Anterior cingulate cortex (tissue), 58 donors: Measurements from ENCODE around the gene HTT.

Source experiments
- DNase-seq, 58 donors: peaks; one replicate each; lab custom pipeline; 2025; lab: John Stamatoyannopoulos, UW

The HTT gene

DNA sequence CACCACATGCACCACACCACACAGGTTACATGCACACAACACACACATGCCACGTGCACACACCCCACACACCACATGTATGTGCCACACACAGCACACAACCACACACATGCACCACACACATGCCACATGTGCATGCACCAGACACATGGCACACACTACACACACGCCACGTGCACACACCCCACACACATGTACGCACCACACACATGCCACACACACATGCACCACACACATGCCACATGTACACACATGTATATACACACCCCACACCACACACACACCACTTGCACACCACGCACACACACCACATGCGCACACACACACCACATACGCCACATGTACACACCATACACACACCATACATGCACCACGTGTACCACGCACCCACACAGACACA lies 154.8 kb downstream of the HTT start:
- no peak for DNase-seq

DNA sequence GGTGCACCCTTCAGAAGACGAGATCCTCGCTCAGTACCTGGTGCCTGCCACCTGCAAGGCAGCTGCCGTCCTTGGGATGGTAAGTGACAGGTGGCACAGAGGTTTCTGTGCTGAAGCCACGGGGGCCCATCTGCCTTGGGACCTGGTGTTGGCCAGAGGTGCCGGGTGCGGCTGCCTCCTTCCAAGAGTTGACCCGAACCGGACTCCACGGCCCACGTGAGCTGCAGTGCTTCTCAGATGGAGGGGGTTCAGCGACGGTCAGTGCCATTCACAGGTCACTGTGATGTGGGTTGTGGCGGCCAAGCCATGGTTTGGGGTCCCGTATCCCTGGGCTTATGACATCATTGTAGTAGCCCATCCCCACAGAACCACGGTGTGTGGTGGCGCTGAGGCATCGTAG lies 155.5 kb downstream of the HTT start:
- no peak for DNase-seq

DNA sequence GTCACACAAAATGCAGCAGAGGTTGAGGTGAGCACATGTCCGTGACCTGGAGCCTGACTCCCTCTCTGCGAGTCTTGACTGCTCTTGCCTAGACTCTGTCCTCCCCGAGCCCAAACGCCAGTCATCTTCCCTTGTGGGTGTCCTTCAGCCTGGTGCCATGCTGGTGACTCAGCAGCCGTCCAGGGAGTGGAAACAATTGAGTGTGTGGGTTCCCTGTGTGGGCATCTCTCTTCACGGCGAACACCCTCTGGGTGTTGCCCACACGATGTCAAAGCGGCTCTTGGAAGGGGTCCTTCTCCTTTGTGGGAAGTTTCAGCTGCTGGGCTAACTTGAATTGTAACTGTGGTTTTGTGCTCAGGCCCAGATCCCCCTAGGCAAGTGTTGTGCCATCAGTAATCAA lies 157.0 kb downstream of the HTT start:
- peak in 2 of 58 donors; percentile 27 to 58 for DNase-seq

DNA sequence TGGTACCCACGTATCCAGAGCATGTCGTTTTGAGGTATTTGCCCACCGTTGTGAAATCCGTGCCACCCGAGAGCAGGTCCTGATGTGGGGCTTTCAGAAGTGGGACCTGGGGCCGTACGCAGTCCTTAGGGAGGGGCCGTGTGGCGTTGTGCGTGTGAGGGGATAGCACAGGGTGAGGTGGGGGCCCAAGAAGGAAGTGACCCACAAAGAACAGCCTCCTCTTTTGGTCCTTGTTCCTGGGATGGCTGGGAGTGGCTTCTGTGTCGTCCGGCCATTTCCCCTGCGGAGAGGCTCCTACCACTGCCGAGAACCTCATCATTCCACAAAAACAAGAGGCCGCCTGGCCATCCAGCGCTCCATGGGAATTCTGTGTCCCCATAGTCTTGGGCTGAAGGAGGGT lies 157.5 kb downstream of the HTT start:
- no peak for DNase-seq

DNA sequence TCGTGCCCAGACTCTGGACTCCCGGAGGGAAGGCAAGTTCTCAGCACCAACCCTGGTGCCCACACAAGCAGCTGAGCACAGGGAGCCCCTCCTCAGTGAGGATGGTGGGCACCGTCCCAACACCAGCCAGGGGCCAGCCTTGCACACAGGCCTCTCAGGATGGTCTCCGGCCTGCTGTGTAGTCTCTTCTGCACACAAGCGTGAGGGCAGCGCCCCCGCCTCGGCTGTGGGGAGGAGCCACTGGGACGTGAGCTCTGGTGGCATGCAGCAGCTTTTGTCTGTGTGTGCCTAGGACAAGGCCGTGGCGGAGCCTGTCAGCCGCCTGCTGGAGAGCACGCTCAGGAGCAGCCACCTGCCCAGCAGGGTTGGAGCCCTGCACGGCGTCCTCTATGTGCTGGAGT lies 158.4 kb downstream of the HTT start:
- DNase-seq, result no peak

DNA sequence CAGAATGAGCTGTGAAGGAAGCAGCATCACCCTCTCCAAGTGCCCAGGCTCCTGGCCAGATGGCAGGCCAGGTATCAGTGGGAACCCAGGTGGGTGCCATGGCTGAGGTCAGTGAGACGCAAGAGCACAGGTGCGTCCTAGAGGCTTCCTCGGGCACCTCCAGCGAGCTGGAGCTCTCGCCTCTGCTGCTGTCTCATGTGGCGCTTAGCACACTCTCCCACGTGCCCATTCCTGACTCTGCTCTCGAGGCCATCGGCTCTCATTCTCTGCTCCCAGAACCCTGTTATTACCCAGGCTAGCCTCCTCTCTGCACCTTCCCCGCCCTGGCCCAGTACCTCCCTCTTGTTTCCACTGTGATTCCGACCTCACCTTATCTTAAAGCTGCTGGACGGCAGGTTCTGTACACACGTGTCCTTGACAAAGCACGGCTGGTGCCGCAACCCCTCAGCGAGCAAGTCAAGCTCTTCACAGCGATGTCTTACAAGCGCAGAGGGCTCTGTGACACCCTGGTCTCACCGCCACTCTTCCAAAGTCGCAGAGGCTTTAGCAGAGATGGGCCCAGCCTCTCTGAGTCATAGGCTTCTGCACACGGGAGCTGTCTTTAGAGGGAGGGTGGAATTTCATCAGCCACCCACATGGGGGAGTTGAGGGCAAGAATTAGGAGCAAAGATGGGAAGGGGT lies 159.1 kb downstream of the HTT start:
- no peak for DNase-seq

DNA sequence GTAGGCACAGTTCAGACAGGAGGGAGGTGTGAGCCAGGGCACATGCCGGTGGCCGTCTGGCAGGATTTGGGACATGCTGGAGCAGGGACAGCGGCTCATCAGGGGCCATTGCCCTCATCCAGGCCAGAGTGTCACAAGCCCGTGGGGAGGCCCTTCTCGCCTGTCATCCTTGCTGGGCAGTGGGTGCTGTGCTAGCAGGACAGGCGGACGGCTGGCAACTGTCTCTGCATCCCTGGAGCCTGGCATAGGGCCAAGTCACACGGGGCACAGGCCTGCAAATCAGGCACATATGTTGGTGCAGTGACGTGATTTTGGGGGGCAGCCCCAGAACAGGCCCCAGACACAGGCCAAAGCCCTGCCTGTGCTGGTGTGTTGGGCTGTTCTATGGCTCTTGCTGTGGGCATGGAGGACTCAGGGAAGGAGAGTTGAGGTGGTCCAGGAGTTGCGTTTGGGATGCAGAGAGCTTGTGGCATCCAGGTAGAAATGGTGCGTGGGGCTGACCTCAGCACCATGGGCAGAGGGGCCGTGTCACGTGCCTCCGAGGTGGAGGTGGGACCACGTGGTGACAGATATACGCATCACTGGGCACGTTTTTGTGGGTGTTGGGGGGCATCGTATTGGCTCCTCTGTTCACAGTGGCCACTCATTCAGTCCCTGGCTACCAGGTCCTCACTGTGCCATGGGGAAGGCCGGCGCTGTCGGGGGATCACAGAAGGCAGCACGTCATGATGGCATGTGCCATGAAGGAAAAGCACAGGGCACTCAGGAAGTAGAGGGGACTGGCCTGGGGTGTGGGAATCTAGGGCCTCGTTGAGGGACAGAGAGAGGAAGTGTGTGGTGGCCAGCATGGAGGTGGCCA lies 159.9 kb downstream of the HTT start:
- peak in 1 of 58 donors; percentile 20 for DNase-seq

DNA sequence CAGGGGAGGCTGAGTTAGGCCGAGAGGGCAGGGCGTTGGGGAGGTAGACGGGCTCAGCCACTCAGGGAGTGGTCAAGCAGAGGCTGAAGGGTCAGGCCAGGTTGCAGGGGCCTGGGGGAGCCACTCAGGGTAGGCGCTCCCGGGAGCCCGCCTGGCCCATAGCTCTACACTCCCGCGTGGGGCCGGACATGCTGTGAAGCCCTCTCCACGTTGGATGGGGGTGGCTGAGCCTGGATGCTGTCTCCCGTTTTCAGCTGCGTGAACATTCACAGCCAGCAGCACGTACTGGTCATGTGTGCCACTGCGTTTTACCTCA lies 160.5 kb downstream of the HTT start:
- DNase-seq, result no peak

DNA sequence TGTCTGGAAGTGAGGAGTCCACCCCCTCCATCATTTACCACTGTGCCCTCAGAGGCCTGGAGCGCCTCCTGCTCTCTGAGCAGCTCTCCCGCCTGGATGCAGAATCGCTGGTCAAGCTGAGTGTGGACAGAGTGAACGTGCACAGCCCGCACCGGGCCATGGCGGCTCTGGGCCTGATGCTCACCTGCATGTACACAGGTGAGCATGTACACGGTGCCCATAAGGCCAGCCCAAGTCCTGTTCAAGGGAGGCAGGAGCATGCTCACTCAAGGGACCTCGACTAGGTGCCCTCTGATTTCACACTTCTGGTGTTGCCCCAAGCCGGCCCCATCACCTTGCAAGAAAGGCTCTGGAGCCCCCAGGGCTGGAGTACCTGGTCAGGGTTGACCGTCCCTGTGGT lies 161.1 kb downstream of the HTT start:
- no peak for DNase-seq

DNA sequence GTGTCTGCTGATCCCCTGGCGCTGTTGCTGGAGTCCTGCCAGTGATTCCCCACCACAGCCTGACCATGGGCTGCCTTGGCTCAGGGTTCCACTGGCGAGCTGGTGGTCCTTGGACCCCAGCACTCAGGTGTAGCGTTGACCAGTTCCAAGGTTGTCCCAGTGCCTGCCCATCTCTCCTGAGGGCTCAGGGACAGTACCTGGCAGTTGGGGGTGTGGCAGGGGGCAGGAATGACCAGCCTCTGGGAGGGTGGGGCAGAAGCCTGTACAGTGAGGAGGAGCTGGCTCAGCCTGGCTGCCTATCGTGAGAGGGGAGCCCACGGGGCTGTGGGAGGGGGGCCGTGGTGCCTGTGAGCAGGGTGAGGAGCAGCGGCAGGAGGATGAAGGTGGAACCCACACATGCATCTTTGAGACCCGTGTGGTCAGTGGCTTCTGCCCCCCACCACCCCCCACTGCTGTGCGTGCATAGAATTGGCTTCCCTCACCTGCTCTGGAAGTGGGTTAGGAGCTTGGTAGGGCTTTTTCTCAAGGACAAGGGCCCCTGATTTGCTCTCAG lies 161.9 kb downstream of the HTT start:
- no peak for DNase-seq

DNA sequence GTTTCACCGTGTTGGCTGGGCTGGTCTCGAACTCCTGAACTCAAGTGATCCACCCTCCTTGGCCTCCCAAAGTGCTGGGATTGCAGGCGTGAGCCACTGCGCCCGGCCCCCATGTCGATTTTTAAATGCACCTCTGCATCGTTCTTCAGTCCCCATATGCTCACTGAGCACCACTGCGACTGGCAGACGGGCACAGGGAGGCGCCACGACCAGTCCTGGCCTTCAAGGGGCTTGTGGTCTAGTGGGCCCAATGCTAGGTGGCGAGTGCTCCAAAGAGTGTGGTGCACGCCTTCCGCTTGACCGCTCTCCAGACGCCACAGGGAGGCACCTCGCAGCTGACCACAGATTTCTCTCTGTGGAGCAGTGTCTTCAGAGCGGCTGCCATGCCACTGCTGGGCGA lies 162.8 kb downstream of the HTT start:
- no peak for DNase-seq

DNA sequence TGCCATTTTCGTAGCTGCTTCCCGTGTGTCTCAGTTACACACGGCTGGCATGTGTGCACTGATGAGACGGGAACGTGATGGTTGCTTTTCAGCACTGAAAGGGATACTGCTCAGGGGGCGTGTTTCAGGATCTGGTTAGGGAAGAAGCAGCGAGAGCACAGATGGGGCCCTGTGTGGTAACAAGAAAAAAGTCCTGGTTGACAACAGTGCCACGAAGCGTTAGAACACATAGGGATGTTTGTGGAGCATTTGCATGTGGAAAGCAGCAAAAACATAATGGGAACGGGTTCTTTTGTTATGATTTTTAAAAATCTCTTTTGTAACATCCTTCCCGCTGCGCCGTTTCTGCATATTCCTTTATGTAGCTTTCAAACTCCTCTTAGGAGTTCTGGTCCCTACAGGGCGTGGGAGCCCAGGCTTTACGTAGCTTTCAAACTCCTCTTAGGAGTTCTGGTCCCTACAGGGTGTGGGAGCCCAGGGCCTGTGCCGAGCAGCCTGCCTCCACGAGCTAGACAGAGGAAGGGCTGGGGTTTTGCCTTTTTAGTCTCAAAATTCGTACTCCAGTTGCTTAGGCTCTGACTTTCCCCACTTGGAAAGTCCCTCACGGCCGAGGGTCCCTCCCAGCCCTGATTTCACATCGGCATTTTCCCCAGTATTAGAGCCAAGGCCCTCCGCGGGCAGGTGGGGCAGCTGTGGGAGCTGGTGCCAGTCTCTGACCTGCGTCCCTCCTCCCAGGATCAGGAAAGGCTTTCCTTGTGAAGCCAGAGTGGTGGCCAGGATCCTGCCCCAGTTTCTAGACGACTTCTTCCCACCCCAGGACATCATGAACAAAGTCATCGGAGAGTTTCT lies 163.5 kb downstream of the HTT start:
- DNase-seq, result peak in 7 of 58 donors; percentile 19 to 54 (median 36)

DNA sequence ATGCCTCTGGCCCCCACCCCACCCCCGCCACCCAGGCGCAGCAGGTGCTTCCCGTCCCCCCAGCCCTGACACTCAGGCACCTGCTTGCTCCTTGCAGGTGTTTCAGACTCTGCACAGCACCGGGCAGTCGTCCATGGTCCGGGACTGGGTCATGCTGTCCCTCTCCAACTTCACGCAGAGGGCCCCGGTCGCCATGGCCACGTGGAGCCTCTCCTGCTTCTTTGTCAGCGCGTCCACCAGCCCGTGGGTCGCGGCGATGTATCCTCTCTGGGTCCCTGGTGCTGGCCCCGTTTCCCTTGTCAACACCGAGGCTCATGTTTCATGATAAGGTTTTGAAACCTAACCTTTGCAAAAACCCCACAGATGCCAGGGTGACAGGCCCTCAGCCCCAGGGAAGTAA lies 164.2 kb downstream of the HTT start:
- no peak for DNase-seq

DNA sequence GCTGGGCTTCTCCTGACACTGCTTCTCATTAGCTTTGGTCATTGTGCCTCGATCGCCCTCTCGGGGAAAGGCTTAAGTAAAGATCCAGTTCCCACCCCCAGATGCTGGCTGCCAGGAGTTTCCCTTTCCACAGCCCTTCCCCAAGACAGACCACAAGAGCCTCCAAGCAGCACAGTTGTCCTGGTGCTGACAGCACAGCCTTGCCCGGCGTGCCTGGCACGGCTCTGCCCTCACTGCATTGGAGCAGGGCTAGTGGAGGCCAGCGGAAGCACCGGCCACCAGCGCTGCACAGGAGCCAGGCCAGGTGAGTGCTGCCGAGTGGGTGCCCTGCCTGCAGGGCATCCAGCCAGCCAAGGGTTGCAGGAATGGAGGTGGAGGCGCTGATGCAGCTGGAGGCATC lies 164.8 kb downstream of the HTT start:
- DNase-seq, result no peak

DNA sequence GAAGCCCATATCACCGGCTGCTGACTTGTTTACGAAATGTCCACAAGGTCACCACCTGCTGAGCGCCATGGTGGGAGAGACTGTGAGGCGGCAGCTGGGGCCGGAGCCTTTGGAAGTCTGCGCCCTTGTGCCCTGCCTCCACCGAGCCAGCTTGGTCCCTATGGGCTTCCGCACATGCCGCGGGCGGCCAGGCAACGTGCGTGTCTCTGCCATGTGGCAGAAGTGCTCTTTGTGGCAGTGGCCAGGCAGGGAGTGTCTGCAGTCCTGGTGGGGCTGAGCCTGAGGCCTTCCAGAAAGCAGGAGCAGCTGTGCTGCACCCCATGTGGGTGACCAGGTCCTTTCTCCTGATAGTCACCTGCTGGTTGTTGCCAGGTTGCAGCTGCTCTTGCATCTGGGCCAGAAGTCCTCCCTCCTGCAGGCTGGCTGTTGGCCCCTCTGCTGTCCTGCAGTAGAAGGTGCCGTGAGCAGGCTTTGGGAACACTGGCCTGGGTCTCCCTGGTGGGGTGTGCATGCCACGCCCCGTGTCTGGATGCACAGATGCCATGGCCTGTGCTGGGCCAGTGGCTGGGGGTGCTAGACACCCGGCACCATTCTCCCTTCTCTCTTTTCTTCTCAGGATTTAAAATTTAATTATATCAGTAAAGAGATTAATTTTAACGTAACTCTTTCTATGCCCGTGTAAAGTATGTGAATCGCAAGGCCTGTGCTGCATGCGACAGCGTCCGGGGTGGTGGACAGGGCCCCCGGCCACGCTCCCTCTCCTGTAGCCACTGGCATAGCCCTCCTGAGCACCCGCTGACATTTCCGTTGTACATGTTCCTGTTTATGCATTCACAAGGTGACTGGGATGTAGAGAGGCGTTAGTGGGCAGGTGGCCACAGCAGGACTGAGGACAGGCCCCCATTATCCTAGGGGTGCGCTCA lies 165.8 kb downstream of the HTT start:
- DNase-seq, result no peak

DNA sequence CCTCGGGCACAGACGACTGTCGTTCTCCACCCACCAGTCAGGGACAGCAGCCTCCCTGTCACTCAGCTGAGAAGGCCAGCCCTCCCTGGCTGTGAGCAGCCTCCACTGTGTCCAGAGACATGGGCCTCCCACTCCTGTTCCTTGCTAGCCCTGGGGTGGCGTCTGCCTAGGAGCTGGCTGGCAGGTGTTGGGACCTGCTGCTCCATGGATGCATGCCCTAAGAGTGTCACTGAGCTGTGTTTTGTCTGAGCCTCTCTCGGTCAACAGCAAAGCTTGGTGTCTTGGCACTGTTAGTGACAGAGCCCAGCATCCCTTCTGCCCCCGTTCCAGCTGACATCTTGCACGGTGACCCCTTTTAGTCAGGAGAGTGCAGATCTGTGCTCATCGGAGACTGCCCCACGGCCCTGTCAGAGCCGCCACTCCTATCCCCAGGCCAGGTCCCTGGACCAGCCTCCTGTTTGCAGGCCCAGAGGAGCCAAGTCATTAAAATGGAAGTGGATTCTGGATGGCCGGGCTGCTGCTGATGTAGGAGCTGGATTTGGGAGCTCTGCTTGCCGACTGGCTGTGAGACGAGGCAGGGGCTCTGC lies 166.5 kb downstream of the HTT start:
- no peak for DNase-seq

DNA sequence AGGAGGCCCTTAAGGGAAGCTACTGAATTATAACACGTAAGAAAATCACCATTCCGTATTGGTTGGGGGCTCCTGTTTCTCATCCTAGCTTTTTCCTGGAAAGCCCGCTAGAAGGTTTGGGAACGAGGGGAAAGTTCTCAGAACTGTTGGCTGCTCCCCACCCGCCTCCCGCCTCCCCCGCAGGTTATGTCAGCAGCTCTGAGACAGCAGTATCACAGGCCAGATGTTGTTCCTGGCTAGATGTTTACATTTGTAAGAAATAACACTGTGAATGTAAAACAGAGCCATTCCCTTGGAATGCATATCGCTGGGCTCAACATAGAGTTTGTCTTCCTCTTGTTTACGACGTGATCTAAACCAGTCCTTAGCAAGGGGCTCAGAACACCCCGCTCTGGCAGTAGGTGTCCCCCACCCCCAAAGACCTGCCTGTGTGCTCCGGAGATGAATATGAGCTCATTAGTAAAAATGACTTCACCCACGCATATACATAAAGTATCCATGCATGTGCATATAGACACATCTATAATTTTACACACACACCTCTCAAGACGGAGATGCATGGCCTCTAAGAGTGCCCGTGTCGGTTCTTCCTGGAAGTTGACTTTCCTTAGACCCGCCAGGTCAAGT lies 167.5 kb downstream of the HTT start:
- DNase-seq, result no peak

DNA sequence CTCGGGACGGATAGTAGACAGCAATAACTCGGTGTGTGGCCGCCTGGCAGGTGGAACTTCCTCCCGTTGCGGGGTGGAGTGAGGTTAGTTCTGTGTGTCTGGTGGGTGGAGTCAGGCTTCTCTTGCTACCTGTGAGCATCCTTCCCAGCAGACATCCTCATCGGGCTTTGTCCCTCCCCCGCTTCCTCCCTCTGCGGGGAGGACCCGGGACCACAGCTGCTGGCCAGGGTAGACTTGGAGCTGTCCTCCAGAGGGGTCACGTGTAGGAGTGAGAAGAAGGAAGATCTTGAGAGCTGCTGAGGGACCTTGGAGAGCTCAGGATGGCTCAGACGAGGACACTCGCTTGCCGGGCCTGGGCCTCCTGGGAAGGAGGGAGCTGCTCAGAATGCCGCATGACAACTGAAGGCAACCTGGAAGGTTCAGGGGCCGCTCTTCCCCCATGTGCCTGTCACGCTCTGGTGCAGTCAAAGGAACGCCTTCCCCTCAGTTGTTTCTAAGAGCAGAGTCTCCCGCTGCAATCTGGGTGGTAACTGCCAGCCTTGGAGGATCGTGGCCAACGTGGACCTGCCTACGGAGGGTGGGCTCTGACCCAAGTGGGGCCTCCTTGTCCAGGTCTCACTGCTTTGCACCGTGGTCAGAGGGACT lies 168.8 kb downstream of the HTT start:
- DNase-seq, result no peak

DNA sequence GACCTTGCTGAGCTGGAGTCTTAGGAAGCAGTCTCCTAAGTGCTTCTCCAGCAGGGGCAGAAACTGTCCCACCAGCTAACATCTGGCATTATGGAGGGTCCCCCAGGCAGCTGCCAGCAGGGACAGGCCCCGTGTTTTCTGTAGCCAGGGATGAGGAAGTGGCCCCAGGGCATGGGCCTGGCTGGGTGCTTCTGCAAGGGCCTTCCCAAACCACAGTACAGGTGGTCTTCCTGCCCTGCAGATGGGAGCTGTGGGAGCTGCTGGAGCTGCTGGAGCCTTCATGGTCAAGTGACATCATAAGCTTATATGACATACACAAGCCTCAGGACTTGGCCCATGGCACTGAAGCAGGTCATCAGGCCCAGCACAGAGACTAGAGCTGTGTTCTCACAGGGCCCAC lies 169.5 kb downstream of the HTT start:
- no peak for DNase-seq
